GM12875 (cell line): ENCODE results near the gene FOXN3.

Source experiments
- H3K4me3 ChIP-seq: one replicate; pipeline ENCODE4 v1.5.1; 2011; ENCODE audit warnings: low read depth, low read length, control low read depth
- CTCF ChIP-seq: IDR thresholded peaks from 2 replicates; pipeline ENCODE4 v1.5.1; 2011; ENCODE audit warnings: low read depth, mild to moderate bottlenecking, control low read depth, inconsistent platforms, low read length, moderate library complexity, borderline replicate concordance; ENCODE audit not compliant: insufficient read depth

FOXN3 gene

GRCh38 chr14:89284333-89285058 is 132.5 kb downstream of the FOXN3 start:
- no peak for TF ChIP-seq CTCF
- H3K4me3 ChIP-seq = no peak overlapping the region

- no peak for TF ChIP-seq CTCF
- no peak overlapping the region for H3K4me3 ChIP-seq
Measured at GRCh38 chr14:89283327-89284060, 133.5 kb downstream of the FOXN3 start.

- no peak overlapping the region for H3K4me3 ChIP-seq
- no peak for TF ChIP-seq CTCF
Measured at GRCh38 chr14:89282191-89282590, 134.8 kb downstream of the FOXN3 start.

- no peak overlapping the region for H3K4me3 ChIP-seq
- no peak for TF ChIP-seq CTCF
Measured at GRCh38 chr14:89280600-89280999, 136.4 kb downstream of the FOXN3 start.

- TF ChIP-seq CTCF = no peak
- no peak overlapping the region for H3K4me3 ChIP-seq
Measured at GRCh38 chr14:89279649-89280232, 137.3 kb downstream of the FOXN3 start.

GRCh38 chr14:89277203-89277602 is 139.8 kb downstream of the FOXN3 start:
- no peak overlapping the region for H3K4me3 ChIP-seq
- TF ChIP-seq CTCF = no peak

GRCh38 chr14:89276424-89276975 is 140.5 kb downstream of the FOXN3 start:
- no peak overlapping the region for H3K4me3 ChIP-seq
- no peak for TF ChIP-seq CTCF
